CD14-positive monocyte (primary cell): ENCODE results near the gene MGAT5. TPM values are rescaled to one million over a fixed set of nuclear protein-coding genes. Genes with fewer than 3 reads are reported as not detected.

ENCODE experiments used
- DNase-seq, 3 donors: peaks; one replicate each; pipeline ENCODE4 v3.0.0-alpha.2; 2011 to 2022
- H2AFZ ChIP-seq: 2 replicates; pipeline ENCODE4 v1.6.0; 2012; ENCODE audit warnings: mild to moderate bottlenecking, low read depth, low read length, inconsistent platforms; ENCODE audit not compliant: insufficient read depth, poor library complexity, severe bottlenecking
- H3K27ac ChIP-seq, 2 donors: 1 replicate in 1 of 2; 2 replicates in 1 of 2; pipeline ENCODE4 v1.5.1; 2012 to 2013; ENCODE audit warnings: low read length in 2 of 2, control low read depth in 1 of 2, inconsistent platforms in 1 of 2, low read depth in 1 of 2, mild to moderate bottlenecking in 1 of 2
- H3K27me3 ChIP-seq, 2 donors: one replicate each; pipeline versions ENCODE4 v1.6.0 to v1.6.1; 2011 to 2013; ENCODE audit warnings: low read length in 2 of 2; ENCODE audit not compliant: control insufficient read depth in 2 of 2, insufficient read depth in 2 of 2
- H3K36me3 ChIP-seq, 2 donors: replicated peaks in 1 of 2; 1 replicate in 1 of 2; 2 replicates in 1 of 2; pipeline versions ENCODE4 v1.5.1 to v1.6.1; 2012 to 2013; ENCODE audit warnings: low read length in 2 of 2, control low read depth in 1 of 2, inconsistent platforms in 1 of 2, mild to moderate bottlenecking in 1 of 2; ENCODE audit not compliant: insufficient read depth in 2 of 2, control insufficient read depth in 1 of 2
- H3K4me1 ChIP-seq, 2 donors: 1 replicate in 1 of 2; 2 replicates in 1 of 2; pipeline versions ENCODE4 v1.5.1 to v1.6.1; 2012 to 2013; ENCODE audit warnings: low read length in 2 of 2, control low read depth in 1 of 2, inconsistent platforms in 1 of 2, mild to moderate bottlenecking in 1 of 2, moderate library complexity in 1 of 2; ENCODE audit not compliant: insufficient read depth in 2 of 2, control insufficient read depth in 1 of 2
- H3K4me2 ChIP-seq: replicated peaks from 2 replicates; pipeline ENCODE3; 2012; ENCODE audit warnings: low read length, moderate library complexity, mild to moderate bottlenecking; ENCODE audit not compliant: poor library complexity, severe bottlenecking; ENCODE audit errors: extremely low read depth
- H3K4me3 ChIP-seq, 3 experiments: fragments of 200-600 bp in 1 of 3; sonication (generic) in 1 of 3; replicated peaks in 1 of 3; 1 replicate in 2 of 3; 2 replicates in 1 of 3; pipeline ENCODE4 v1.5.1; 2011 to 2013; ENCODE audit warnings: low read length in 3 of 3, mild to moderate bottlenecking in 3 of 3, control low read depth in 2 of 3, low read depth in 2 of 3, inconsistent platforms in 1 of 3, moderate library complexity in 1 of 3
- H3K79me2 ChIP-seq: 2 replicates; pipeline ENCODE4 v1.6.0; 2012; ENCODE audit warnings: mild to moderate bottlenecking, control low read depth, inconsistent platforms, low read length, moderate library complexity; ENCODE audit not compliant: insufficient read depth
- H3K9ac ChIP-seq: 2 replicates; pipeline ENCODE4 v1.6.0; 2017; ENCODE audit warnings: low read length, mild to moderate bottlenecking; ENCODE audit not compliant: insufficient read depth, poor library complexity, severe bottlenecking
- H3K9me3 ChIP-seq, 2 donors: replicated peaks in 1 of 2; 1 replicate in 1 of 2; 2 replicates in 1 of 2; pipeline versions ENCODE4 v1.5.1 to v1.6.1; 2012 to 2013; ENCODE audit warnings: low read length in 2 of 2, control low read depth in 1 of 2; ENCODE audit not compliant: control insufficient read depth in 1 of 2, insufficient read depth in 1 of 2
- H4K20me1 ChIP-seq: 2 replicates; pipeline ENCODE4 v1.6.0; 2012; ENCODE audit warnings: mild to moderate bottlenecking, low read length, control low read depth, moderate library complexity; ENCODE audit not compliant: insufficient read depth
- H3K27ac Mint-ChIP-seq, 7 donors: one replicate each; pipeline ENCODE4 v1.8.0; 2020; ENCODE audit warnings: mild to moderate bottlenecking in 7 of 7, mixed read lengths in 7 of 7, moderate library complexity in 6 of 7, inconsistent platforms in 2 of 7
- H3K27me3 Mint-ChIP-seq, 3 donors: one replicate each; pipeline ENCODE4 v1.8.0; 2021 to 2022; ENCODE audit warnings: low read depth in 3 of 3, mild to moderate bottlenecking in 3 of 3, mixed read lengths in 3 of 3, moderate library complexity in 3 of 3, inconsistent platforms in 1 of 3
- H3K36me3 Mint-ChIP-seq, 2 donors: one replicate each; pipeline ENCODE4 v1.8.0; 2020; ENCODE audit warnings: mixed read lengths in 2 of 2, inconsistent platforms in 1 of 2, mild to moderate bottlenecking in 1 of 2
- H3K4me1 Mint-ChIP-seq: one replicate; pipeline ENCODE4 v1.8.0; 2020; ENCODE audit warnings: mild to moderate bottlenecking, mixed read lengths
- H3K4me3 Mint-ChIP-seq, 2 donors: one replicate each; pipeline ENCODE4 v1.8.0; 2020; ENCODE audit warnings: mild to moderate bottlenecking in 2 of 2, mixed read lengths in 2 of 2, moderate library complexity in 1 of 2
- H3K9me3 Mint-ChIP-seq, 7 donors: one replicate each; pipeline ENCODE4 v1.8.0; 2020 to 2022; ENCODE audit warnings: mixed read lengths in 7 of 7, mild to moderate bottlenecking in 6 of 7, moderate library complexity in 6 of 7, inconsistent platforms in 2 of 7
- CTCF ChIP-seq: fragments of 200-600 bp; IDR thresholded peaks from one replicate; pipeline ENCODE4 v1.8.0; 2022; ENCODE audit warnings: antibody characterized with exemption, mild to moderate bottlenecking
- WGBS: methylation state at CpG from one replicate; pipeline ENCODE4 v1.1.5; 2013; ENCODE audit warnings: missing lambda C conversion rate; ENCODE audit not compliant: insufficient coverage; 5-methylcytosine and 5-hydroxymethylcytosine counted together
- intact Hi-C, 2 donors: fragments of 100-400 bp; cut with micrococcal nuclease; formaldehyde crosslinking; loops; one replicate each; pipeline versions ENCODE4 v1.15.0 to v1.15.1; 2023
- polyA plus RNA-seq, 3 donors: library from polyadenylated mRNA; depleted of rRNA in 1 of 3; unstranded in 2 of 3; stranded (reverse) in 1 of 3; fragments of 300-500 nt in 2 of 3; fragments of >200 nt in 1 of 3; fragmentation: Illumina TruSeq in 2 of 3; gene quantifications; 1 replicate in 2 of 3; 2 replicates in 1 of 3; pipeline ENCODE4 v1.2.3, GENCODE V29; 2012 to 2021

The MGAT5 gene
- polyA plus RNA-seq, 3 donors: 1.9 to 6.6 (median 2.4) TPM

- Mint-ChIP-seq H3K9me3 (no peaks in the 10 kb centered on the region), H3K27ac (peak overlapping the region in 1 of 7 donors; percentile 25), H3K27me3 (peaks cover 0 to 1% (median 1%) of the 10 kb centered on the region in 3 donors), H3K36me3 (no peaks in the 10 kb centered on the region), H3K4me3 (no peak overlapping the region), H3K4me1 (peaks cover 6% of the 10 kb centered on the region)
- H3K36me3 ChIP-seq: no peaks in the 10 kb centered on the region
- H2AFZ ChIP-seq: no peak overlapping the region
- H3K79me2 ChIP-seq: no peaks in the 10 kb centered on the region
- peak in 1 of 3 donors; percentile 60 for DNase-seq
- no peaks in the 10 kb centered on the region for H3K9me3 ChIP-seq
- H3K4me1 ChIP-seq: no peaks in the 10 kb centered on the region
- H3K27me3 ChIP-seq: no peaks in the 10 kb centered on the region
- no peak overlapping the region for H3K4me3 ChIP-seq
- no peak overlapping the region for H3K9ac ChIP-seq
- no peak overlapping the region for H3K4me2 ChIP-seq
- WGBS: 70% methylated on average over 5 of the region's 6 CpGs
- no peak overlapping the region for H3K27ac ChIP-seq
- intact Hi-C loops: no loop called here
- no peaks in the 10 kb centered on the region for H4K20me1 ChIP-seq
- no peak for TF ChIP-seq CTCF
These were observed 207.6 kb downstream of the MGAT5 start for GRCh38 chr2:134461511-134461910.

GRCh38 chr2:134462275-134462674 lies 208.4 kb downstream of the MGAT5 start:
- no peaks in the 10 kb centered on the region for H3K9me3 ChIP-seq
- H3K4me1 ChIP-seq: no peaks in the 10 kb centered on the region
- intact Hi-C loops: no loop called here
- no peaks in the 10 kb centered on the region for H3K36me3 Mint-ChIP-seq
- no peaks in the 10 kb centered on the region for H3K9me3 Mint-ChIP-seq
- H3K4me3 Mint-ChIP-seq: no peak overlapping the region
- H3K27me3 ChIP-seq: no peaks in the 10 kb centered on the region
- H4K20me1 ChIP-seq: no peaks in the 10 kb centered on the region
- peaks cover 6% of the 10 kb centered on the region for H3K4me1 Mint-ChIP-seq
- H3K27ac ChIP-seq: no peak overlapping the region
- 100% methylated on average over 2 of the region's 6 CpGs for WGBS
- no peak overlapping the region for H2AFZ ChIP-seq
- H3K4me2 ChIP-seq: no peak overlapping the region
- no peak for TF ChIP-seq CTCF
- no peak overlapping the region for H3K9ac ChIP-seq
- H3K27ac Mint-ChIP-seq: no peak overlapping the region
- H3K79me2 ChIP-seq: no peaks in the 10 kb centered on the region
- no peaks in the 10 kb centered on the region for H3K36me3 ChIP-seq
- no peak overlapping the region for H3K4me3 ChIP-seq
- no peak for DNase-seq
- peaks cover 0 to 1% (median 1%) of the 10 kb centered on the region in 3 donors for H3K27me3 Mint-ChIP-seq
